GM04503 (cell line): ENCODE results near the gene EBF4.

Experiments used
- DNase-seq: peaks from one replicate; pipeline ENCODE4 v3.0.0-alpha.2; 2012; ENCODE audit warnings: low read depth

Gene EBF4, protein sequence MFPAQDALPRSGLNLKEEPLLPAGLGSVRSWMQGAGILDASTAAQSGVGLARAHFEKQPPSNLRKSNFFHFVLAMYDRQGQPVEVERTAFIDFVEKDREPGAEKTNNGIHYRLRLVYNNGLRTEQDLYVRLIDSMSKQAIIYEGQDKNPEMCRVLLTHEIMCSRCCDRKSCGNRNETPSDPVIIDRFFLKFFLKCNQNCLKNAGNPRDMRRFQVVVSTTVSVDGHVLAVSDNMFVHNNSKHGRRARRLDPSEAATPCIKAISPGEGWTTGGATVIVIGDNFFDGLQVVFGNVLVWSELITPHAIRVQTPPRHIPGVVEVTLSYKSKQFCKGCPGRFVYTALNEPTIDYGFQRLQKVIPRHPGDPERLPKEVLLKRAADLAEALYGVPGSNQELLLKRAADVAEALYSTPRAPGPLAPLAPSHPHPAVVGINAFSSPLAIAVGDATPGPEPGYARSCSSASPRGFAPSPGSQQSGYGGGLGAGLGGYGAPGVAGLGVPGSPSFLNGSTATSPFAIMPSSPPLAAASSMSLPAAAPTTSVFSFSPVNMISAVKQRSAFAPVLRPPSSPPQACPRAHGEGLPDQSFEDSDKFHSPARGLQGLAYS

DNA sequence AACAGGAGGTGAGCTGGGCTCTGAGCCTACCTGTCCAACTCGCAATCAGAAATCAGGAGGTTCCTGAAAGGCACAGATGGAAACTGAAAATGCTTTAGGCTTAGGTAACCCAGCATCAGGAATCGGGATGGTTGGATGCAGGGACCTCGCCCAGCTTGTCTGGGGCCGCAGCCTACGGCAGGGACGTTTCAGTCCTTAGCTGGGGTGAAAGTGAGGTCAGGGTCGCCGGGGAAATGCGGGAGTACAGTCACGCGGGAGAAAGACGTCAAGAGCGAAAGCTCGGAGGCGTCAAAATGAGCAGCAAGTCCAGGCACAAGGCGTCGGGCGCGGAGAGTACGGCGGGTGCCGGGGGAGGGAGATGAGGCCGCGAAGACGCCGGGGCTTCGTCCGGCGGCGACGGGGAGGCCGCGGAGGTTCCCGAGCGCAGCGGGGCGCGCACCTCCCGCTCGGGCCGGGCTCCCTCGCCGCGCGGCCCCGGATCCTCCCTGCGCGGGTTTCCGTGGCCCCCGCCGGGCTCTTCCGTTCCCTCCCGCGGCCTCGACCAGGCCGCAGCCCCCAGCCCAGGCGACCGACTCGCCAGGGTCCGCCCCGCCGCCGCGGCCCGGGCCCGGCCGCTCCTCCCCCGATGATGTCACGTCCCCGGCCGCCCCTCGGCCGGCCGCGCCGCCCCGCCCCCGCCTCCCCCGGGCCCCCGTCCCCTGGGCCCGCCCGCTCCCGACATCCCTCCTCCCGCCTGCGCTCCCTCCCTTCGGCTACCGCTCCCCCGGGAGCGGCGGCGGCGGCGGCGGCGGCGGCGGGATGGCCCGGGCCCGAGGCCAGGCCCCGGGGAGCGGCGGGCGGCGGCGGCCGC is at the start of gene EBF4:
Gene EBF4, plus strand, starts transcription at position 745 of the 850 bp plus-strand sequence. CDS start 866 bp downstream, outside the sequence.
- no peak for DNase-seq

DNA sequence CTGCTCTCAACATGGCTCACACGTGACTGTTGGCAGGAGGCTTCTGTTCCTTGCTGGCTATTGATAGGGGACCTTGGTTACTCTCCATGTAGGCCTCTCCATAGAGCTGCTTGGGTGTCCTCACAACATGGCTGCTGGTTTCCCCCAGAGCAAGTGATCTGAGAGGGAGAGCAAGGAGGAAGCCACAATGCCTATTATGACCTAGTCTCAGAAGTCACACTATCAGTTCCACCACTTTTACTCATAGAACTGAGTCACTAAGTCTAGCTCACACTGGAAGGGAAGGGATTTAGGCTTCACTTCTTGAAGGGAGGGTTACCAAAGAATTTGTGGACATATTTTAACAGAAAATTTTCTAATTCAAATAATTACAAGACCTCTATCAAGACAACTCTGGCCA is 48.9 kb upstream of the EBF4 start:
- DNase-seq, result no peak

DNA sequence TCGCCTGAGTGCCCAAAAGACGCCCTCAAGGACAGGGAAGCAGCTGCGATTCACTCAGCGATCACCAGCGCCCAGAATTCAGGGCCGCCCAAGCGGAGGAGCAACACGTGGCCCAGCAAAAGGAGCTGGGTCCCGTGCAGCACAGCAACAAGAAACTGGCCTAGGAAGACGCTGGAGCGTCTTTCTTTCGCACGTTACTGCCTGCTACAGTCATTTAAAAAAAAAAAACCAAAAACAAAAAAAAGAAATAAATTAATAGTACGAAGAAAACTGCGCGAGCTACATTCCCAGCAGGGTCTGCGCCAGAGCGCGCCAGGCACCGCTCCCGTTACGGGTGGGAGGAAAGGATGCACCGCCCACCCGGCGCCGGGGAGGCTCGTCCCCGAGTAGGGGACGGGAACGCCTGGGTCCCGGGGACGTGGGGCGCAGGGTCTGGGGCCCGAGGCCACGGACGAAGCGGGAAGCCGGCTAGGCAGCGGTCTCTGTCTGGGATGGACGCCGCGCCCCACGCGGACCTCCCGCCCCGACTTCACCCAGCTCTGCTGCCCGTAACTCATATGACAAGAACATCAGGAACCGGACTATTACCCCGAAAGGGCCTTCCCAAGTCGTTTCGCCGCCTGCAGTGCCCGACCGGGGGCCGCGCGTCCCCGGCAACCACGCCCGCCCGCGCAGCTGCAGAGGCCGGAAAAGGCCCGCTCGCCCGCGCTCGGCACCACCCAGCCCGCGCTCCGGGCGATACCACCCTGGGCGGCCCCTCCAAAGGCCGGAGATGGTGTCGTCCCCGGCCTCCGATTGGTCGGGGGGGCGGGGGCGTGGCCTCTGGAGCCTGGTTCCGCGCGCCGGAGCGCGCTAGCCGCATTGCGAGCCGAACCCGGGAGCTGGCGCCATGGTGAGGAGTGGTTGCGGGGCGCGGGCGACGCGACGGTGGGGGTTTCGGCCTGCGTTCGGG is 40.5 kb upstream of the EBF4 start, which contains the start of gene NOP56:
Gene NOP56, plus strand, starts transcription at position 861 of the 952 bp plus-strand sequence. Its CDS starts 29 bp downstream, at position 890.
- peak; percentile 43 for DNase-seq

DNA sequence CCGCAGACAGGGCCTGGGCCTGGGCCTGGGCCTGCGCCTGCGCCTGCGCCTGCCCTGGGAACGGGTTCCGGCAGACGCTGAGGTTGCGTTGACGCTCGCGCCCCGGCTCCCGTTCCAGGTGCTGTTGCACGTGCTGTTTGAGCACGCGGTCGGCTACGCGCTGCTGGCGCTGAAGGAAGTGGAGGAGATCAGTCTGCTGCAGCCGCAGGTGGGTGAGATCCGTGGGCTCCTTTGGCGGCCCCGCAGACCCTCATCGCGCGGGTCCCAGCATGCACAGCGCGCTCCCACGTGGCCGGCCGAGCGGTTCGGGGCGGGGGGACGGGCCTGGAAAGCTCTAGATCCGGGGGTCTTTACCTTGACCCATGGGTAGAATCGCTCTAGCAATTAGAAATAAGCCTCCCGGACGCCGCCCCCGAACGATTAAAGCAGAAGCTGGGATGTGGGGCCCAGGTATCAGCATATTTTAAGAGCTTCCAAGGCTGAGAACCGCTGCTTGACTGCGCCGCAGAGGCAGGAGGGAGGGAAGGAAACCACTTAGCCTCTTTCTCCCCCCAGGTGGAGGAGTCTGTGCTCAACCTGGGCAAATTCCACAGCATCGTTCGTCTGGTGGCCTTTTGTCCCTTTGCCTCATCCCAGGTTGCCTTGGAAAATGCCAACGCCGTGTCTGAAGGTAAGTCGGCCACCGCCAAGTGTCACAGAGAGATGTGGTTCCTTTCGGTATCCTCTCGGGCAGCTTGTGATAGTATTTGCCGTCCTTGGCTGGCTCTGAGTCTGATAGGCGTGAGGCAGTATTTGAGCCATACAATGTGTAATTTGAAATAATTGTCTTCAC is 39.6 kb upstream of the EBF4 start:
- DNase-seq, result no peak

DNA sequence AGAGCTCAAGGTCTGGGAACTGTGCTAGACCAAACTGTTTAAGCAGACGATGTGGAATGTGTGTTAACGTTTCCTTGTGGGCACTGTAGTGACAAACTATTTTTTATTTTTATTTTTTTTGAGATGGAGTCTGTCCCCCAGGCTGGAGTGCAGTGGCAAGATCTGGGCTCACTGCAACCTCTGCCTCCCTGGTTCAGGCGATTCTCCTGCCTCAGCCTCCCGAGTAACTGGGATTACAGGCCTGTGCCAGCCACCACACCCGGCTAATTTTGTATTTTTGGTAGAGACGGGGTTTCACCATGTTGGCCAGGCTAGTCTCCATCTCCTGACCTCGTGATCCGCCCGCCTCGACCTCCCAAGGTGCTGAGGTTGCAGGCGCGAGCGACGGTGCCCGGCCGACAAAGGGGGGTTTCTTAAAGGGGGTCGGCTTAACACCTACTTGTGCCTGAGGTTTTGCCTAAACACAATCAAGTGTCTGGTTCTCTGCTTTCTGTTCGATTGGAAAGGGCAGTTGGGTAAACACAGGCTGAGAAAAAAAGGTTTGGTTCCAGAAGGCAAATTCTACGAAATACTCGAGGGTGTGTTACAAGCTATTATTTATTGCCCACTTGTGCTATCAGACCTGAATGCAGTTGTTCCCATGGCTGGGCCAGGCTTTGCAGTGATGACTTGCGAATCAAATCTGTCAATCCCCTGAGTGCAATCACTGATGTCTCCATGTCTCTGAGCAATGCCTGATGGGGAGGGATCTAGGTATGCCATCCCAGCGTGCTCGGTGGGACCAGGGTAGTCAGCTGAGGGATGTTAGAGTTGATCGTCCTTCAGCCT is 38.8 kb upstream of the EBF4 start:
- DNase-seq, result no peak

DNA sequence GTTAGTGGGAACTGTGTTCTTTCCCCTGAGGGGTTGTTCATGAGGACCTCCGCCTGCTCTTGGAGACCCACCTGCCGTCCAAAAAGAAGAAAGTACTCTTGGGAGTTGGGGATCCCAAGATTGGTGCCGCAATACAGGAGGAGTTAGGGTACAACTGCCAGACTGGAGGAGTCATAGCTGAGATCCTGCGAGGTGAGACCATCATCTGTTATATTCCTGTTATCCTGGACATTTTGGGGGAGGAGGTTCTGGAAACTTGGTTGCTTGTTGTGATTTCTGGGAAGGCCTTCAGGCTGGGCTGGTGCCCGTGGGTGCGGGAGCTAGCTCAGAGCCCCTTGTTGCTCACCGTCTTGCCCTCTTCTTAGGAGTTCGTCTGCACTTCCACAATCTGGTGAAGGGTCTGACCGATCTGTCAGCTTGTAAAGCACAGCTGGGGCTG is 38.2 kb upstream of the EBF4 start:
- DNase-seq, result no peak

DNA sequence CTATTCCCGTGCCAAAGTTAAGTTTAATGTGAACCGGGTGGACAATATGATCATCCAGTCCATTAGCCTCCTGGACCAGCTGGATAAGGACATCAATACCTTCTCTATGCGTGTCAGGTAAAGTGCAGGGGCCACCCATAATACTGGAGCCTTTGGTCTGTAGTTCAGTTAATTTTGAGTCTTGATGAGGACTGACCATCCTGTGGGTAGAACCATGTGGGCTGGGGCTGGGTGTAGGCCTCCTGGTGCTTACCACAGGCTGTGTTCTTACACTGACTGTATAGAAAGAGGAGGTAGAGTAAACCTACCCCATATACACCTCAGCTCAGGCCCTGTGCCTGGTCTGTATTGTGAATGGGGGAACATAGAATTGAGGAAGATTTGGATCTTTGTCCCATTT is 37.7 kb upstream of the EBF4 start:
- no peak for DNase-seq

DNA sequence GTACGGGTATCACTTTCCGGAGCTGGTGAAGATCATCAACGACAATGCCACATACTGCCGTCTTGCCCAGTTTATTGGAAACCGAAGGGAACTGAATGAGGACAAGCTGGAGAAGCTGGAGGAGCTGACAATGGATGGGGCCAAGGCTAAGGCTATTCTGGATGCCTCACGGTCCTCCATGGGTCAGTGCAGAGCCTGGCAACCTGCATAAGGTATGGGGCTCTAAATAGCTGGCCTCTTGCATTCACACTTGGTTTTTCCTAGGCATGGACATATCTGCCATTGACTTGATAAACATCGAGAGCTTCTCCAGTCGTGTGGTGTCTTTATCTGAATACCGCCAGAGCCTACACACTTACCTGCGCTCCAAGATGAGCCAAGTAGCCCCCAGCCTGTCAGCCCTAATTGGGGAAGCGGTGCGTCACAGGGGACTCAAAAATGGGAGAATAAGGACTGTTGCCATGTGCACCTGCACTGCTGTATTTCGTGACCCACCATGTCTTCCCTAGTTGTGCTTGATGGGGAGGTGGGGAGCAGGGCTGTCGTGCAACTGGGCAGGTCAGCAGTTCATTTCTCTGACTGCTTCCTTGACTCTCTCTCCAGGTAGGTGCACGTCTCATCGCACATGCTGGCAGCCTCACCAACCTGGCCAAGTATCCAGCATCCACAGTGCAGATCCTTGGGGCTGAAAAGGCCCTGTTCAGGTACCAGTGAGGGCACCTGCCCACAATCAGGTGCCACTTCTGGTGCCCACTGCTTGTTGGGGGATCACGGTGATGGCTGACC is 37.1 kb upstream of the EBF4 start:
- no peak for DNase-seq

DNA sequence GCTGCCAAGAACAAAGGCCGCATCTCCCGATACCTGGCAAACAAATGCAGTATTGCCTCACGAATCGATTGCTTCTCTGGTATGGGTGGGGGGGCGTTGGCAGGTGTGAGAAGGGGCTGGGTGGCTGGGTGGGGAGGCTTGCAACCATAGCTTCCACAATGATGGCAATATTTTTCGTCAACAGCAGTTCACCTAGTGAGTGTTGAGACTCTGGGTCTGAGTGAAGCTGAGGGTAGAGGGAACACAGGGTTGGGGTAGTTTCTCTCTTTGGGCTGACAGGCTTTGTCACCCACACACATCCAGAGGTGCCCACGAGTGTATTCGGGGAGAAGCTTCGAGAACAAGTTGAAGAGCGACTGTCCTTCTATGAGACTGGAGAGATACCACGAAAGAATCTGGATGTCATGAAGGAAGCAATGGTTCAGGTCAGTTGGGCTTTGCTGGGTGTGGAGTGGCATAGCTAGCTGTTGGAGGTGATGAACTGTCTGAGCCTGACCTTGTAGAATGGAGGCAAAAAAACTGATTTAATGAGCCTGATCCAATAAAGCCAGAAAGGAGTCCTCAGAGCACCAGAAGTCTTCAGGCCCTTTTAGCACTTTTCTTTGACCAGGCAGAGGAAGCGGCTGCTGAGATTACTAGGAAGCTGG is 36.0 kb upstream of the EBF4 start:
- DNase-seq, result no peak

DNA sequence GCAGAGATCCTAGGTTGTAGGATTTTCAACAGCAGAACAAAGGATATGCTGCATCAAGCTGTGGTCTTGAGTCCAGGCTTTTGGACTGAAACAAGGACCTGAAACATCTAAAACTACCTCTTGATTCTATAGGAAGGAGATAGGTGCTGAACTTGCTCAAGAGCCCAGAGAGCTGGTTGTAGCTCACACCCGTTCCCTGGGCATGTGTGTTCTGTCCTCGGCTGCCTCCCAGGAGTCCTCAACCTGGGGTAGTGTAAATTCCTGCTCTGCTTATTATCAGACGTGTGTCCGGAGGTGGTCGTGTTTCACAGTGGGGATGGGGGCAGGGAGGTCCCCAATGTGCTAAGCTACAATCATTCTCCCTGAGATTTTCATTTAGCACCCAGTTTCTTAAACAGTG is 35.3 kb upstream of the EBF4 start:
- no peak for DNase-seq

DNA sequence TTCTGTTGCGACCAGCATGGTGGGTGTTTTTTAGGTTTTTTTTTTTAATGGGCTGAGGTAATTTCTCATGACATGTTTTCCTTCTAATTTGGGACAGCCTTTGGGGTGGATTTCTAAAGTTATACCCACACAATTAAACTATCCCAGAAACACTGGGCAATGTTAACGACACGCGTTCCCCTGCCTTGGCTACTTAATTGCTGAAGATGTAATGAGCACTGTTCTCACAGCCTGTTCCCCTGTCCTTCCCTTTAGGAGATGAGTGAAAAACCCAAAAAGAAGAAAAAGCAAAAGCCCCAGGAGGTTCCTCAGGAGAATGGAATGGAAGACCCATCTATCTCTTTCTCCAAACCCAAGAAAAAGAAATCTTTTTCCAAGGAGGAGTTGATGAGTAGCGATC is 34.9 kb upstream of the EBF4 start:
- no peak for DNase-seq

DNA sequence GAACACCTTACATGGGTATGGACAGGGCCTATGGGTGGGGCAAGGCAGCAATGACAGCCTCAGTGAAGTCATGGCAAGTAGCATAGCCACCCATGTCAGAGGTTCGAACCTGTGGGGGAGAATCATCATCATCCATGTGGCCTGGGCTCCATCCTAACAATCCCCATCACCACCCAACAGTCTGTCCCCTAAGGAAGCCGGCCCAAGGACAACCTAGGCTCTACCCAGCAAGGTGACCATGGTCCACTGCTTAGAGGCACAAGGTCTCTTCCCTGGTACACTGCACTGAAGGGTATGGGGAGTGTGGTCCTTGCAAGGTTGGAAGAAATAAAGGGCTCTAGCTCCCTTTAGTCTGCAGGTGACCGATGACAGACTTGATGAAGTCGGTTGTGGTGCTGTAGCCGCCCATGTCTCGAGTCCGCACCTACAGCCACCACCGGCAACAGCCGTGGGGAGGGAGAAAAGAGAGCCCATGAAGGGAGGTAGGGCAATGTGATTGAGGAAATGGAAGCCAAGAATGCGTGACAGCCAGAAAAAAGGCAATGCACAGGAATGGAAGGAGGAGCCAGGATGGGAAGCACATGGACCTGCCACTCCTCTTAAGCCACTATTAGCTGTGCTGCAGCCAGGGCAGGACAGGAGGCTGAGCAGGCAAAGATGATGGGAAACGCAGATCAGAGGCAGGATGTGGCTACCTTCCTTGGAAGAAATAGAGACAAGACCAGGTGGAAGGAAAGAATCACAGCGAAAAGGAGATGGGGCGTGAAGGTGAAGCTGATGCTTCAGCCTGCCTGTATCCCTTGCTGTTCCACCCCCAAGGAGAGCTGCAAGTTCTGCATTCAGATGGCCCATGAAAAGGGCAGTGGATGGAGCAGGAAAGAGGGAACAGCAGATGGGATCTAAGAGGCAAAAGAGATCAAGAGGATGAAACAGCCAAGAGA is 33.9 kb upstream of the EBF4 start:
- no peak for DNase-seq

DNA sequence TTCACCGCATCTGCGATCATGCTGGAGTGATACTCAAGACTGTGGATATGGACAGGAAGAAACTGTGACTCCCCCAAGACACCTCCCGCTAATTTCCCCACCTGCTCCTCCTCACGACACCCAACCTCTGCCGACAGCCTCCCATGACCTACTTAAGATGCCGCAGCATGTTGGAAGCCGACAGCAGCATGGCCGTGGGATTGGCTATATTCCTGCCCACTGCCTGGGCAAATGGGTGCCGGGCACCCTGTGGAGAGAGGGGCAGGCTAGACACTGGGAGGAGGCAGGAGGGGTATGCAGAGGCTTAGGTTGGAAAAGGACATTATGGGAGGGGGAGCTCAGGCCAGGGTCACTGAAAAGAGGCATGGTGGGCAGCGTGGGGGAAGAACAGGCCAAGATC is 33.0 kb upstream of the EBF4 start:
- DNase-seq, result no peak

DNA sequence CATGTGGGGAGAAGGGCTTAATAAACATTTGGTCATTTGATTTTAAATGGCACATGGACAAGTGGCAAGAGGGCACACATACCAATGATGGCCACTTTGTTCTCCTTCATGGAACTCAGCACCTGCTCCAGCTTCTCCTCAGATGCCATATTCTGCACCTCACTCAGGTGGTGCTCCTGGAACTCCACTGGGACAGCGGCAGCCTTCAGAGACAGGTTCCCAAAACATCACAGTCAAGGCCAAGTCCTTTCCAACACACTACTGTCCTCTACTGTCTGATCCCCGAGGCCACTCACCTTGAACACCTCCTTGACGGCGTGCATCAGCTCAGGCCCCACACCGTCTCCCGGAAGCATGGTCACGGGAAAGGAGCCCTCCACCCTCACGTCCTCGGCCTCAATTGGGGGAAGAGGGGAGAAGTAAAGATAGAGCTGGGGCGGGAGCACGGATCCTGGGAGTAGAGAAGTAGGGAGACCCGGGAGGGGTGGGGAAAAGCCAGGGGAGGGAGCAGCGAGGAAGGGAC is 29.2 kb upstream of the EBF4 start:
- no peak for DNase-seq

DNA sequence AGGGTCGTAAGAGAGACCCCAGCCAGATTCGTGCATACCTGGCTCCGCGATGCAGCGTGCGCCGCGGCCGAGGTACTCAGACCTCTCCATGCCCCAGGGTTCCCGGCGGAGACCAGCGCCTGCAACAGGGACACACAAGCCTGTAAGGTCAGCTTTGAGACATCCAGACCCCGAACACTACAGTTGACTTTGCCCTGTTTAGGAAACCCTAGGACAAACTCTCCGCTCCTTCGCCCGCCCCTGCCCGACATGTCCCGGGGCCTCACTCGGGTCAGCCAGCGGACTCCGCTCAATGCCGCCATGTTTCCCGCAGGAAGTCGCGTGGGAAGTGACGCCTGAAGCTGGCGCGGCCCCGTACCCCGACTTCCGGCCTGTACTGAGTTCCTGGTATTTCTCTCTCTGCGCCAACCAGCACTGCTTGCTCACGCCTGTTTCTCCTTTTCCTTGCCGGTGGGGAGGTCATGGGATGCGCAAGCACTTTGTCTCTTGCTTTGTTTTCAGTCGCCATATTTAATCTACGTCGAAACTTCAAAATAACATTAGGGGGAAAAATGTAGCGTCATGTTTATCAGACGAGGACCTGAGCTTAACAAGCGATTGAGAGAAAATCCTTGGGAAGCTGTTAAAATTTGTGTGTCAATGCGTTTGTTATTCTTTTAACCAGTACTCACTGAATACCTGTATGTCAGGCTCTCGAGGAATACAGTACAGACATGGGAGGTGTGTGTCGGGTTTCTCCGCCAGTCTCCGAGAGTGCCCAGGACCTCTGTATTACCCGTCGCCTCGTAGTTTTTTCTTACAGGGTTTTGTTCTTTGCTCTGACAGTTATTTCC is 28.5 kb upstream of the EBF4 start, which contains the start of gene IDH3B:
Gene IDH3B, minus strand, starts transcription at position 330 of the 833 bp plus-strand sequence. Its CDS starts 28 bp downstream, at position 302.
- DNase-seq, result peak; percentile 55

DNA sequence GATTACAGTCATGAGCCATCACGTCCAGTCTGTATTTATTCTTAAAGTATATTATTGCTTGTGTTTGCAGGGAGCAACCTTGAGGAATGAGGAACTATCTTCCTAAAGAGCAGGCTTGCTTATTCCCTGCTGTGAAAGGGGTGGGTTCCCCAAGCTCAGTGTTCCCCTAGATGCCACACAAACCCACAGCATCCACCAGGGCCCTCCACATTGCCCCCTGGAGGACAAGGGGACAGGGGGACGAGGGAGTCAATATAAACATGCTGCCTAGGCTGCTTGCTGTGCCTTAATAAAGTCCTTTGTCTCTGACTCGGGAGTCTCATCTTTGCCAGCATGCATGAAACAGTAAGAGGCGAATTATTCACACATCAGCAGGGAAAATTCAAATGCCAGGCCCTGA is 20.6 kb upstream of the EBF4 start:
- DNase-seq, result no peak
